DOHH2 (cell line): ENCODE results near the gene PAPOLG.

Source experiments
- H3F3A ChIP-seq: fragments of 200-600 bp; sonication (generic), shearing (Covaris generic); 2 replicates; pipeline ENCODE4 v1.6.0; 2016; ENCODE audit warnings: antibody characterized with exemption, mild to moderate bottlenecking; ENCODE audit not compliant: control insufficient read depth, insufficient read depth
- H3K27ac ChIP-seq: fragments of 200-600 bp; sonication (generic); 2 replicates; pipeline ENCODE4 v1.5.1; 2014; ENCODE audit warnings: low read depth, mild to moderate bottlenecking, low read length, moderate library complexity
- H3K27me3 ChIP-seq: fragments of 200-600 bp; sonication (generic); 2 replicates; pipeline ENCODE4 v1.6.1; 2014; ENCODE audit warnings: mild to moderate bottlenecking, low read length, mixed read lengths; ENCODE audit not compliant: control insufficient read depth
- H3K36me3 ChIP-seq: fragments of 200-600 bp; sonication (generic); 2 replicates; pipeline ENCODE4 v1.6.1; 2014; ENCODE audit warnings: mild to moderate bottlenecking, low read length, moderate library complexity, mixed read lengths; ENCODE audit not compliant: control insufficient read depth
- H3K4me1 ChIP-seq: fragments of 200-600 bp; sonication (generic); 2 replicates; pipeline ENCODE4 v1.6.1; 2014; ENCODE audit warnings: mild to moderate bottlenecking, low read length, mixed read lengths; ENCODE audit not compliant: control insufficient read depth
- H3K4me2 ChIP-seq: fragments of 200-600 bp; sonication (generic); 2 replicates; pipeline ENCODE4 v1.6.0; 2014; ENCODE audit warnings: mild to moderate bottlenecking, low read length, moderate library complexity
- H3K4me3 ChIP-seq: fragments of 200-600 bp; sonication (generic); 2 replicates; pipeline ENCODE4 v1.5.1; 2014; ENCODE audit warnings: mild to moderate bottlenecking, low read length, mixed read lengths
- H3K79me2 ChIP-seq: fragments of 200-600 bp; sonication (generic); 2 replicates; pipeline ENCODE4 v1.6.1; 2014; ENCODE audit warnings: mild to moderate bottlenecking, low read length, mixed read lengths; ENCODE audit not compliant: control insufficient read depth
- H3K9me2 ChIP-seq: fragments of 200-600 bp; sonication (generic); replicated peaks from 2 replicates; pipeline ENCODE4 v1.6.1; 2014; ENCODE audit warnings: mild to moderate bottlenecking, low read length, mixed read lengths; ENCODE audit not compliant: control insufficient read depth
- H3K9me3 ChIP-seq: fragments of 200-600 bp; sonication (generic); 2 replicates; pipeline ENCODE4 v1.6.1; 2014; ENCODE audit warnings: antibody characterized with exemption, low read length, mixed read lengths; ENCODE audit not compliant: control insufficient read depth, insufficient read depth
- H4K20me1 ChIP-seq: fragments of 200-600 bp; sonication (generic); 2 replicates; pipeline ENCODE4 v1.6.0; 2014; ENCODE audit warnings: low read depth, mild to moderate bottlenecking, antibody characterized with exemption, low read length, moderate library complexity; ENCODE audit not compliant: control insufficient read depth, insufficient read depth
- EZH2phosphoT487 ChIP-seq: fragments of 200-600 bp; sonication (generic); IDR thresholded peaks from 2 replicates; pipeline ENCODE4 v1.6.1; 2017; ENCODE audit warnings: borderline replicate concordance, mild to moderate bottlenecking, antibody characterized with exemption, low read length, moderate library complexity, mixed read lengths
- TF ChIP-seq, protein P1 (sequence below): fragments of 200-600 bp; sonication (generic); IDR thresholded peaks from one replicate; pipeline ENCODE4 v1.5.1; 2014; ENCODE audit warnings: antibody characterized with exemption, mild to moderate bottlenecking, low read depth, low read length; ENCODE audit not compliant: poor library complexity, severe bottlenecking

Gene PAPOLG

DNA sequence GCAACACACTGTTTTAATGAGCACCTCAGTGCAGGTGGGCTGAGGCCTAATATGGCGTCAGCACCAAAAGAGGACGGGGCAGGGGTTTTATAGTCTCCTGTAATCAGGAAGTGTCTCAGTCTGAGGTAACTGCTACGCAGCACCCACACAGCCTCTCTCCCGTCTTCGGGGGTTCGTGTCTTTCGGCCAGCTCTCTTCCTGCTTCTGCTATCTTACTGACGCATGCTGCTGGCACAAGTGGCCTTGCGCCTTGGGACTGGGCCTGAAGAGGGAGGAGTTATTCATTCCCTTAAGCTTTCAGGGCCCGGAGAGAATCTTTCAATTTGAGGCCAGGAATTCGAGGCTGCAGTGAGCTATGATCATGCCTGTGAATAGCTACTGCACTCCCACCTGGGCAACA is 14.5 kb upstream of the PAPOLG start:
- no peak overlapping the region for H3K27ac ChIP-seq
- peaks cover 26% of the 10 kb centered on the region for H3K27me3 ChIP-seq
- H4K20me1 ChIP-seq, result no peaks in the 10 kb centered on the region
- H3F3A ChIP-seq, result no peaks in the 10 kb centered on the region
- no peak for TF ChIP-seq EZH2phosphoT487
- TF ChIP-seq, protein P1, sequence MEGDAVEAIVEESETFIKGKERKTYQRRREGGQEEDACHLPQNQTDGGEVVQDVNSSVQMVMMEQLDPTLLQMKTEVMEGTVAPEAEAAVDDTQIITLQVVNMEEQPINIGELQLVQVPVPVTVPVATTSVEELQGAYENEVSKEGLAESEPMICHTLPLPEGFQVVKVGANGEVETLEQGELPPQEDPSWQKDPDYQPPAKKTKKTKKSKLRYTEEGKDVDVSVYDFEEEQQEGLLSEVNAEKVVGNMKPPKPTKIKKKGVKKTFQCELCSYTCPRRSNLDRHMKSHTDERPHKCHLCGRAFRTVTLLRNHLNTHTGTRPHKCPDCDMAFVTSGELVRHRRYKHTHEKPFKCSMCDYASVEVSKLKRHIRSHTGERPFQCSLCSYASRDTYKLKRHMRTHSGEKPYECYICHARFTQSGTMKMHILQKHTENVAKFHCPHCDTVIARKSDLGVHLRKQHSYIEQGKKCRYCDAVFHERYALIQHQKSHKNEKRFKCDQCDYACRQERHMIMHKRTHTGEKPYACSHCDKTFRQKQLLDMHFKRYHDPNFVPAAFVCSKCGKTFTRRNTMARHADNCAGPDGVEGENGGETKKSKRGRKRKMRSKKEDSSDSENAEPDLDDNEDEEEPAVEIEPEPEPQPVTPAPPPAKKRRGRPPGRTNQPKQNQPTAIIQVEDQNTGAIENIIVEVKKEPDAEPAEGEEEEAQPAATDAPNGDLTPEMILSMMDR, result no peak
- H3K9me3 ChIP-seq, result no peaks in the 10 kb centered on the region
- H3K4me1 ChIP-seq, result no peaks in the 10 kb centered on the region
- H3K36me3 ChIP-seq, result no peaks in the 10 kb centered on the region
- H3K4me3 ChIP-seq, result no peak overlapping the region
- H3K4me2 ChIP-seq, result no peak overlapping the region
- no peaks in the 10 kb centered on the region for H3K79me2 ChIP-seq
- no peaks in the 10 kb centered on the region for H3K9me2 ChIP-seq

DNA sequence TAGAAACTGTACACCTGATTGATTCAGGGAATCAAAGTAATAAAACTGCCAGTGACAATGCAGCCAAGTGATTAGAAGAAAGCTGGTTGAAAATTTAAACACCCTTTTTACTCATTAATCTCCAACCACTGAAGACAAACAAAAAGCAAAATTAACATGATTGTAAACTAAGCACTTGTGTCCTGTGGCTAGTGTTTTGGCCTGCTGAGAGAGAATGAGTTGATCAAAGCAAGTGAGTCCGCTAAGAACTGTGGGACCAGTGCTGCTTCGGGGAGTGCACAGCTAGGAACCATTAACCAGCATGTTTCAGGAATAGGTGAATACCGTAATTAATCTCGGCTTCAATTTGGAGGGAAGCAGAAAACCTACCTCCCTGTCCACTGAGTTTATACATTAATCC is 13.6 kb upstream of the PAPOLG start:
- Histone ChIP-seq H3K27ac (no peak overlapping the region), H4K20me1 (no peaks in the 10 kb centered on the region), H3K9me2 (no peaks in the 10 kb centered on the region), H3K9me3 (no peaks in the 10 kb centered on the region), H3K4me3 (no peak overlapping the region), H3K79me2 (no peaks in the 10 kb centered on the region), H3F3A (no peaks in the 10 kb centered on the region), H3K27me3 (peaks cover 23% of the 10 kb centered on the region), H3K4me2 (no peak overlapping the region), H3K36me3 (no peaks in the 10 kb centered on the region), H3K4me1 (no peaks in the 10 kb centered on the region)
- no peak for TF ChIP-seq EZH2phosphoT487
- TF ChIP-seq, protein P1, result no peak

DNA sequence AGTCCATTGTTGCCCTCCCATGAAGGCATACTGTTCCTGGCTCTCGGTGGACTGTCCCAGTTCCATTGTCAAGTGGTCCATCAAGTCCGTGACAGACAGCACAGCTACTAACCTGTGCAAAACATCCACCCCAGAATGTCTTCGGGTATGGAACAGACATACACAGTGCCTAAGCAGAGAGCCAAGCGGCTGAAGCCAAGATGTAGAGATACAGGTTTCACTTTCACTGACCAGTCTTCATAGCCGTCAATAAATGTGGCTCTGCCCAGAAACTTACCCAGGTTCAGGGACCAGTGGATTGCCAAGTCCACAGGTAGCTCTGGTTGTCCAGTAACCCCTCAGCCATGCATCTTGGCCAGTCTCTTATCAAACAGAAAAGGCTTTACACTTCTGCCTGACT is 10.7 kb upstream of the PAPOLG start:
- peaks cover 17% of the 10 kb centered on the region for H3K27me3 ChIP-seq

More for the DNA sequence above, 10.7 kb upstream of the PAPOLG start:
- H3K9me2 ChIP-seq, result no peaks in the 10 kb centered on the region
- TF ChIP-seq, protein P1, result no peak
- TF ChIP-seq EZH2phosphoT487, result no peak
- H3K79me2 ChIP-seq, result no peaks in the 10 kb centered on the region
- no peak overlapping the region for H3K27ac ChIP-seq
- H3F3A ChIP-seq, result no peaks in the 10 kb centered on the region
- H3K4me1 ChIP-seq, result no peaks in the 10 kb centered on the region
- no peaks in the 10 kb centered on the region for H3K36me3 ChIP-seq
- H4K20me1 ChIP-seq, result no peaks in the 10 kb centered on the region
- H3K4me3 ChIP-seq, result no peak overlapping the region
- H3K4me2 ChIP-seq, result no peak overlapping the region
- H3K9me3 ChIP-seq, result no peaks in the 10 kb centered on the region
